ENCODE data around the gene POLR2H. TPM values are rescaled to one million over a fixed set of nuclear protein-coding genes. Genes with fewer than 3 reads are reported as not detected.

POLR2H gene
- polyA plus RNA-seq, 1 donor (not counting 4 experiments of a cell fraction or from before 2014, with no cell fraction given): 202 TPM

GRCh38 chr3:184381261-184382224 lies 20.0 kb downstream of the POLR2H start:
- peaks cover 61% of the 10 kb centered on the region for H3K27me3 ChIP-seq (ENCODE audit: control insufficient read depth, extremely low read depth, insufficient read depth, low read length)
- no peak overlapping the region for H3K9ac ChIP-seq (ENCODE audit: control insufficient read depth, extremely low read depth, insufficient read depth, low read length)
- H3K4me1 ChIP-seq (ENCODE audit: control insufficient read depth, extremely low read depth, insufficient read depth, low read length): no peaks in the 10 kb centered on the region
- H3K36me3 ChIP-seq (ENCODE audit: control insufficient read depth in 2 of 2, extremely low read depth in 1 of 2, insufficient read depth in 2 of 2, low read length in 2 of 2): no peaks in the 10 kb centered on the region
- H3K79me2 ChIP-seq (ENCODE audit: control insufficient read depth, insufficient read depth, low read length): no peaks in the 10 kb centered on the region
- H3K27ac ChIP-seq (ENCODE audit: control insufficient read depth, insufficient read depth, low read length): no peak overlapping the region
- no peak for DNase-seq (ENCODE audit: low read depth, low spot score)
- no peak for TF ChIP-seq EZH2 (IDR thresholded peaks at IDR 0.05; ENCODE audit: low read length)
- TF ChIP-seq, protein P1, sequence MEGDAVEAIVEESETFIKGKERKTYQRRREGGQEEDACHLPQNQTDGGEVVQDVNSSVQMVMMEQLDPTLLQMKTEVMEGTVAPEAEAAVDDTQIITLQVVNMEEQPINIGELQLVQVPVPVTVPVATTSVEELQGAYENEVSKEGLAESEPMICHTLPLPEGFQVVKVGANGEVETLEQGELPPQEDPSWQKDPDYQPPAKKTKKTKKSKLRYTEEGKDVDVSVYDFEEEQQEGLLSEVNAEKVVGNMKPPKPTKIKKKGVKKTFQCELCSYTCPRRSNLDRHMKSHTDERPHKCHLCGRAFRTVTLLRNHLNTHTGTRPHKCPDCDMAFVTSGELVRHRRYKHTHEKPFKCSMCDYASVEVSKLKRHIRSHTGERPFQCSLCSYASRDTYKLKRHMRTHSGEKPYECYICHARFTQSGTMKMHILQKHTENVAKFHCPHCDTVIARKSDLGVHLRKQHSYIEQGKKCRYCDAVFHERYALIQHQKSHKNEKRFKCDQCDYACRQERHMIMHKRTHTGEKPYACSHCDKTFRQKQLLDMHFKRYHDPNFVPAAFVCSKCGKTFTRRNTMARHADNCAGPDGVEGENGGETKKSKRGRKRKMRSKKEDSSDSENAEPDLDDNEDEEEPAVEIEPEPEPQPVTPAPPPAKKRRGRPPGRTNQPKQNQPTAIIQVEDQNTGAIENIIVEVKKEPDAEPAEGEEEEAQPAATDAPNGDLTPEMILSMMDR (optimal IDR thresholded peaks at IDR 0.05 in 1 of 3, IDR thresholded peaks at IDR 0.05 in 1 of 3, conservative IDR thresholded peaks at IDR 0.05 in 1 of 3; ENCODE audit: extremely low read depth in 1 of 3, insufficient read depth in 2 of 3, low read length in 3 of 3): no peak
- dilution Hi-C loops (cut with MboI; ENCODE audit: extremely low pct_ligation_motif_present, low sequenced_read_pairs): no loop called here
- no peaks in the 10 kb centered on the region for H4K20me1 ChIP-seq (ENCODE audit: control insufficient read depth, extremely low read depth, insufficient read depth, low read length)
- H3K4me3 ChIP-seq (ENCODE audit: control insufficient read depth in 2 of 3, extremely low read depth in 1 of 3, insufficient read depth in 2 of 3, low read depth in 1 of 3, low read length in 3 of 3): no peak overlapping the region
- FAIRE-seq: no peak
- no peak overlapping the region for H2AFZ ChIP-seq (ENCODE audit: control insufficient read depth, low read length)
- H3K4me2 ChIP-seq (ENCODE audit: control insufficient read depth, extremely low read depth, insufficient read depth, low read depth, low read length): no peak overlapping the region
- H3K9me3 ChIP-seq (ENCODE audit: control insufficient read depth, low read depth, low read length): no peaks in the 10 kb centered on the region
- H3K9me1 ChIP-seq (ENCODE audit: control insufficient read depth, extremely low read depth, insufficient read depth, low read length): no peaks in the 10 kb centered on the region

DNA sequence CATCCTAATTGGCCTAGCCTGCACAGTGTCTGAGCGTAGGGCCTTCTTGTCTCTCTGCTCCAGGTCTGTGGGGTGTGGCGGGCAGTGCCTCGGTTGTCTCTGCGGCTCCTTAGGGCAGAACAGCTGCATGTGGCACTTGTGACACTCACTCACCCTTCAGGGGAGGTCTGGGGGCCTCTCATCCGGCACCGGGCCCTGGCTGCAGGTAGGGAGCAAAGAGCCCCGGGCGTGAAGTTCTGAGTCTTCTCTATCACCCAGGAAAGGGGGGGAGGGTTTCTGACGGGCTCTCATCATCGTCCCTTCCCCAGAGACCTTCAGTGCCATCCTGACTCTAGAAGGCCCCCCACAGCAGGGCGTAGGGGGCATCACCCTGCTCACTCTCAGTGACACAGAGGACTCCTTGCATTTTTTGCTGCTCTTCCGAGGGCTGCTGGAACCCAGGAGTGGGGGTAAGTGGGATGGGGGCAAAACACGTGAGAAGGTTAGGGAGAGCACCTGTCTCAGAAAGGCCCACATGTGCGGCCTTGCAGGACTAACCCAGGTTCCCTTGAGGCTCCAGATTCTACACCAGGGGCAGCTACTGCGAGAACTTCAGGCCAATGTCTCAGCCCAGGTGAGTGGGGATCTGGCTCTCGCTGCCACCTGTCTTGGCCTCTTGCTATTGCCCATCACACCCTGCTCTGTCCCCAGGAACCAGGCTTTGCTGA lies 21.0 kb downstream of the POLR2H start:
- Histone ChIP-seq H4K20me1 (ENCODE audit: control insufficient read depth, extremely low read depth, insufficient read depth, low read length) (no peaks in the 10 kb centered on the region), H3K36me3 (ENCODE audit: control insufficient read depth in 2 of 2, extremely low read depth in 1 of 2, insufficient read depth in 2 of 2, low read length in 2 of 2) (no peaks in the 10 kb centered on the region), H3K4me2 (ENCODE audit: control insufficient read depth, extremely low read depth, insufficient read depth, low read depth, low read length) (no peak overlapping the region), H3K9me1 (ENCODE audit: control insufficient read depth, extremely low read depth, insufficient read depth, low read length) (no peaks in the 10 kb centered on the region), H3K27me3 (ENCODE audit: control insufficient read depth, extremely low read depth, insufficient read depth, low read length) (peaks cover 52% of the 10 kb centered on the region), H3K9ac (ENCODE audit: control insufficient read depth, extremely low read depth, insufficient read depth, low read length) (no peak overlapping the region), H3K9me3 (ENCODE audit: control insufficient read depth, low read depth, low read length) (no peaks in the 10 kb centered on the region), H3K79me2 (ENCODE audit: control insufficient read depth, insufficient read depth, low read length) (no peaks in the 10 kb centered on the region), H2AFZ (ENCODE audit: control insufficient read depth, low read length) (no peak overlapping the region), H3K4me1 (ENCODE audit: control insufficient read depth, extremely low read depth, insufficient read depth, low read length) (no peaks in the 10 kb centered on the region), H3K4me3 (ENCODE audit: control insufficient read depth in 2 of 3, extremely low read depth in 1 of 3, insufficient read depth in 2 of 3, low read depth in 1 of 3, low read length in 3 of 3) (no peak overlapping the region), H3K27ac (ENCODE audit: control insufficient read depth, insufficient read depth, low read length) (no peak overlapping the region)
- dilution Hi-C loops (cut with MboI; ENCODE audit: extremely low pct_ligation_motif_present, low sequenced_read_pairs): no loop called here
- FAIRE-seq (no peak), DNase-seq (ENCODE audit: low read depth, low spot score) (no peak)
- TF ChIP-seq EZH2 (IDR thresholded peaks at IDR 0.05; ENCODE audit: low read length): no peak
- TF ChIP-seq, protein P1 (optimal IDR thresholded peaks at IDR 0.05 in 1 of 3, IDR thresholded peaks at IDR 0.05 in 1 of 3, conservative IDR thresholded peaks at IDR 0.05 in 1 of 3; ENCODE audit: extremely low read depth in 1 of 3, insufficient read depth in 2 of 3, low read length in 3 of 3): no peak
